B cell (primary cell): ENCODE results near the gene ACAN. TPM values are rescaled to one million over a fixed set of nuclear protein-coding genes. Genes with fewer than 3 reads are reported as not detected.

ENCODE experiments used
- ATAC-seq: fragments of 200-7000 bp; cut with Tn5 transposase; one replicate; pipeline ENCODE4 v1.10.0; 2021; ENCODE audit warnings: low read depth, mild to moderate bottlenecking, moderate number of reproducible peaks, moderate library complexity
- CTCF ChIA-PET: fragments of 350-600 bp; sonication (Branson Sonifier 250); formaldehyde crosslinking; loops from one replicate; lab custom pipeline; 2021; ENCODE audit warnings: antibody characterized with exemption, inconsistent platforms; lab: Charles Lee
- POLR2A ChIA-PET: fragments of 350-600 bp; sonication (Branson Sonifier 250); formaldehyde crosslinking; loops from one replicate; lab custom pipeline; 2021; ENCODE audit warnings: antibody characterized with exemption; lab: Charles Lee
- DNase-seq: peaks from one replicate; pipeline ENCODE4 v3.0.0; 2013
- H2AFZ ChIP-seq: 2 replicates; pipeline ENCODE4 v1.6.1; 2012; ENCODE audit warnings: mild to moderate bottlenecking, low read depth, low read length; ENCODE audit not compliant: insufficient read depth, poor library complexity, severe bottlenecking
- H3K27ac ChIP-seq, 2 donors: 1 replicate in 1 of 2; 2 replicates in 1 of 2; pipeline ENCODE4 v1.5.1; 2012 to 2013; ENCODE audit warnings: low read length in 2 of 2, mild to moderate bottlenecking in 2 of 2, moderate library complexity in 1 of 2
- H3K27me3 ChIP-seq, 4 experiments: fragments of 200-600 bp in 1 of 4; sonication (generic) in 1 of 4; replicated peaks in 1 of 4; 1 replicate in 2 of 4; 2 replicates in 2 of 4; pipeline versions ENCODE4 v1.6.1 to v1.7.0; 2013 to 2016; ENCODE audit warnings: low read length in 3 of 4, mild to moderate bottlenecking in 2 of 4, mixed read lengths in 1 of 4, moderate library complexity in 1 of 4; ENCODE audit not compliant: insufficient read depth in 4 of 4, control insufficient read depth in 3 of 4; ENCODE audit errors: control extremely low read depth in 1 of 4
- H3K36me3 ChIP-seq, 2 experiments: replicated peaks in 1 of 2; 1 replicate in 1 of 2; 2 replicates in 1 of 2; pipeline versions ENCODE4 v1.6.1 to v1.7.1; 2013; ENCODE audit warnings: low read length in 1 of 2; ENCODE audit not compliant: insufficient read depth in 2 of 2, control insufficient read depth in 1 of 2; ENCODE audit errors: control extremely low read depth in 1 of 2, extremely low read depth in 1 of 2
- H3K4me1 ChIP-seq, 2 donors: fragments of 200-600 bp in 1 of 2; sonication (generic) in 1 of 2; 1 replicate in 1 of 2; 2 replicates in 1 of 2; pipeline versions ENCODE4 v1.5.1 to v1.6.1; 2013 to 2017; ENCODE audit warnings: low read length in 2 of 2; ENCODE audit not compliant: control insufficient read depth in 2 of 2, insufficient read depth in 2 of 2
- H3K4me2 ChIP-seq: replicated peaks from 2 replicates; pipeline ENCODE3; 2012; ENCODE audit warnings: mild to moderate bottlenecking, low read depth, low read length; ENCODE audit not compliant: poor library complexity, severe bottlenecking
- H3K4me3 ChIP-seq, 5 experiments: fragments of 200-600 bp in 1 of 5; sonication (generic) in 1 of 5; 1 replicate in 3 of 5; 2 replicates in 2 of 5; pipeline versions ENCODE4 v1.5.1 to v1.7.0; 2011 to 2016; ENCODE audit warnings: low read length in 4 of 5, mild to moderate bottlenecking in 4 of 5, low read depth in 2 of 5, control low read depth in 1 of 5, moderate library complexity in 1 of 5; ENCODE audit not compliant: insufficient read depth in 1 of 5; ENCODE audit errors: control extremely low read depth in 1 of 5, extremely low read depth in 1 of 5
- H3K79me2 ChIP-seq: fragments of 200-600 bp; sonication (generic); one replicate; pipeline ENCODE4 v1.6.0; 2016; ENCODE audit warnings: low read length; ENCODE audit not compliant: control insufficient read depth, insufficient read depth
- H3K9ac ChIP-seq: fragments of 200-600 bp; sonication (generic); 2 replicates; pipeline ENCODE4 v1.6.1; 2017; ENCODE audit warnings: mild to moderate bottlenecking, low read length, moderate library complexity
- H3K9me3 ChIP-seq, 3 donors: one replicate each; pipeline versions ENCODE4 v1.6.1 to v1.7.1; 2013; ENCODE audit warnings: low read length in 2 of 3; ENCODE audit not compliant: control insufficient read depth in 2 of 3, insufficient read depth in 1 of 3; ENCODE audit errors: control extremely low read depth in 1 of 3
- H4K20me1 ChIP-seq: 2 replicates; pipeline ENCODE4 v1.6.0; 2012; ENCODE audit warnings: mild to moderate bottlenecking, low read length; ENCODE audit not compliant: insufficient read depth, control insufficient read depth, poor library complexity, severe bottlenecking
- H3K27ac Mint-ChIP-seq: one replicate; pipeline ENCODE4 v1.8.0; 2021; ENCODE audit warnings: mixed read lengths
- H3K27me3 Mint-ChIP-seq: one replicate; pipeline ENCODE4 v1.8.0; 2021; ENCODE audit warnings: mixed read lengths
- H3K4me1 Mint-ChIP-seq: one replicate; pipeline ENCODE4 v1.8.0; 2021; ENCODE audit warnings: mixed read lengths
- H3K4me3 Mint-ChIP-seq: one replicate; pipeline ENCODE4 v1.8.0; 2021; ENCODE audit warnings: mixed read lengths
- H3K9me3 Mint-ChIP-seq: one replicate; pipeline ENCODE4 v1.8.0; 2022; ENCODE audit warnings: mixed read lengths; ENCODE audit not compliant: insufficient read depth
- EZH2 ChIP-seq: IDR thresholded peaks from 2 replicates; pipeline ENCODE4 v1.6.1; 2012; ENCODE audit warnings: borderline replicate concordance, low read depth, mild to moderate bottlenecking, moderate library complexity, low read length; ENCODE audit not compliant: insufficient read depth, poor library complexity, severe bottlenecking
- WGBS: methylation state at CpG from one replicate; pipeline ENCODE4 v1.1.5; 2013; ENCODE audit warnings: missing lambda C conversion rate; ENCODE audit not compliant: insufficient coverage; 5-methylcytosine and 5-hydroxymethylcytosine counted together
- intact Hi-C: fragments of 100-400 bp; cut with micrococcal nuclease; formaldehyde crosslinking; loops from one replicate; pipeline ENCODE4 v1.10.0; 2022
- polyA plus RNA-seq: library from polyadenylated mRNA; depleted of rRNA; stranded (reverse); fragments of >200 nt; gene quantifications from 2 replicates; pipeline ENCODE4 v1.2.3, GENCODE V29; 2012
- total RNA-seq, 2 donors: library from RNA; stranded (reverse); fragments of 120-200 nt in 1 of 2; gene quantifications; 1 replicate in 1 of 2; 2 replicates in 1 of 2; pipeline versions ENCODE4 v1.2.3 to v1.2.4, GENCODE V29; 2013 to 2022
- TF ChIP-seq, protein P1 (sequence below): fragments of 200-600 bp; IDR thresholded peaks from one replicate; pipeline ENCODE4 v1.8.0; 2022; ENCODE audit warnings: antibody characterized with exemption, mild to moderate bottlenecking

The ACAN gene
- total and polyA plus RNA-seq, 2 donors (not counting 1 experiment from before 2014, with no cell fraction given), result 0.01 TPM; not detected in 1

GRCh38 chr15:88887068-88887580 is 83.9 kb downstream of the ACAN start:
- CTCF ChIA-PET, result interaction anchor here (1.2 to 2.9 kb wide), 3 partner anchors 16 to 22 kb away, joined by 3 to 9 read pairs (median 4); no protein-coding TSS in a partner anchor
- no peak overlapping the region for H3K27ac Mint-ChIP-seq
- 93% methylated on average over 17 of the region's 18 CpGs for WGBS

GRCh38 chr15:88888719-88889118 is 85.5 kb downstream of the ACAN start:
- POLR2A ChIA-PET, result no interaction called here
- Histone ChIP-seq H2AFZ (no peak overlapping the region), H3K27me3 (peaks cover 0 to under 1% (median 0%) of the 10 kb centered on the region in 4 experiments), H3K9me3 (no peaks in the 10 kb centered on the region), H3K4me1 (no peaks in the 10 kb centered on the region), H3K27ac (no peak overlapping the region), H3K36me3 (no peaks in the 10 kb centered on the region), H3K4me3 (no peak overlapping the region), H3K9ac (no peak overlapping the region), H4K20me1 (no peaks in the 10 kb centered on the region), H3K4me2 (no peak overlapping the region), H3K79me2 (no peaks in the 10 kb centered on the region)
- Mint-ChIP-seq H3K27ac (no peak overlapping the region), H3K27me3 (peaks cover 4% of the 10 kb centered on the region), H3K4me1 (no peaks in the 10 kb centered on the region), H3K9me3 (no peaks in the 10 kb centered on the region), H3K4me3 (no peak overlapping the region)
- ATAC-seq (no peak), DNase-seq (no peak)
- intact Hi-C loops, result no loop called here
- TF ChIP-seq, protein P1, sequence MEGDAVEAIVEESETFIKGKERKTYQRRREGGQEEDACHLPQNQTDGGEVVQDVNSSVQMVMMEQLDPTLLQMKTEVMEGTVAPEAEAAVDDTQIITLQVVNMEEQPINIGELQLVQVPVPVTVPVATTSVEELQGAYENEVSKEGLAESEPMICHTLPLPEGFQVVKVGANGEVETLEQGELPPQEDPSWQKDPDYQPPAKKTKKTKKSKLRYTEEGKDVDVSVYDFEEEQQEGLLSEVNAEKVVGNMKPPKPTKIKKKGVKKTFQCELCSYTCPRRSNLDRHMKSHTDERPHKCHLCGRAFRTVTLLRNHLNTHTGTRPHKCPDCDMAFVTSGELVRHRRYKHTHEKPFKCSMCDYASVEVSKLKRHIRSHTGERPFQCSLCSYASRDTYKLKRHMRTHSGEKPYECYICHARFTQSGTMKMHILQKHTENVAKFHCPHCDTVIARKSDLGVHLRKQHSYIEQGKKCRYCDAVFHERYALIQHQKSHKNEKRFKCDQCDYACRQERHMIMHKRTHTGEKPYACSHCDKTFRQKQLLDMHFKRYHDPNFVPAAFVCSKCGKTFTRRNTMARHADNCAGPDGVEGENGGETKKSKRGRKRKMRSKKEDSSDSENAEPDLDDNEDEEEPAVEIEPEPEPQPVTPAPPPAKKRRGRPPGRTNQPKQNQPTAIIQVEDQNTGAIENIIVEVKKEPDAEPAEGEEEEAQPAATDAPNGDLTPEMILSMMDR, result no peak
- TF ChIP-seq EZH2, result no peak
- 100% methylated on average over 2 of the region's 5 CpGs for WGBS
- CTCF ChIA-PET, result interaction anchor here (0.9 to 2.9 kb wide), 2 partner anchors 15 to 17 kb away, joined by 3 to 9 read pairs; no protein-coding TSS in a partner anchor

More at GRCh38 chr15:88887068-88887580, 83.9 kb downstream of the ACAN start:
- DNase-seq (no peak), ATAC-seq (no peak)
- Mint-ChIP-seq H3K4me3 (no peak overlapping the region), H3K9me3 (no peaks in the 10 kb centered on the region), H3K27me3 (no peaks in the 10 kb centered on the region), H3K4me1 (no peaks in the 10 kb centered on the region)
- H3K27ac ChIP-seq, result no peak overlapping the region
- intact Hi-C loops, result no loop called here
- H3K79me2 ChIP-seq, result no peaks in the 10 kb centered on the region
- TF ChIP-seq EZH2, result no peak
- TF ChIP-seq, protein P1, result no peak
- no peaks in the 10 kb centered on the region for H3K36me3 ChIP-seq
- H3K4me1 ChIP-seq, result no peaks in the 10 kb centered on the region
- POLR2A ChIA-PET, result no interaction called here
- H3K4me3 ChIP-seq, result no peak overlapping the region
- H3K4me2 ChIP-seq, result no peak overlapping the region
- H2AFZ ChIP-seq, result no peak overlapping the region
- no peaks in the 10 kb centered on the region for H3K9me3 ChIP-seq
- H4K20me1 ChIP-seq, result no peaks in the 10 kb centered on the region
- no peaks in the 10 kb centered on the region for H3K27me3 ChIP-seq
- no peak overlapping the region for H3K9ac ChIP-seq
